ENCODE data around the gene PTAFR.
A peak's percentile ranks its signal among the peaks of the same experiment; 100 is the strongest.

The PTAFR gene

GRCh38 chr1:28118640-28119307 is 57.7 kb downstream of the PTAFR start:
- no peak for DNase-seq (ENCODE audit: low read depth)
- no peak overlapping the region for H3K4me3 ChIP-seq (ENCODE audit: low read length)
- no peak for TF ChIP-seq CTCF (conservative IDR thresholded peaks at IDR 0.05; ENCODE audit: low read length)

GRCh38 chr1:28115267-28115666 is 61.2 kb downstream of the PTAFR start:
- DNase-seq (ENCODE audit: low read depth): no peak
- no peak overlapping the region for H3K4me3 ChIP-seq (ENCODE audit: low read length)
- TF ChIP-seq CTCF (conservative IDR thresholded peaks at IDR 0.05; ENCODE audit: low read length): no peak

GRCh38 chr1:28114844-28115243 is 61.6 kb downstream of the PTAFR start:
- no peak for TF ChIP-seq CTCF (conservative IDR thresholded peaks at IDR 0.05; ENCODE audit: low read length)
- no peak overlapping the region for H3K4me3 ChIP-seq (ENCODE audit: low read length)
- DNase-seq (ENCODE audit: low read depth): no peak

- no peak for DNase-seq (ENCODE audit: low read depth)
- no peak overlapping the region for H3K4me3 ChIP-seq (ENCODE audit: low read length)
- TF ChIP-seq CTCF (conservative IDR thresholded peaks at IDR 0.05; ENCODE audit: low read length): peak; percentile 23
Measured at GRCh38 chr1:28113242-28113572, 63.3 kb downstream of the PTAFR start.

- H3K4me3 ChIP-seq (ENCODE audit: low read length): no peak overlapping the region
- DNase-seq (ENCODE audit: low read depth): peak; percentile 52
- TF ChIP-seq CTCF (conservative IDR thresholded peaks at IDR 0.05; ENCODE audit: low read length): no peak
Measured at GRCh38 chr1:28112388-28113241, 63.9 kb downstream of the PTAFR start.

- TF ChIP-seq CTCF (conservative IDR thresholded peaks at IDR 0.05; ENCODE audit: low read length): no peak
- no peak for DNase-seq (ENCODE audit: low read depth)
- no peak overlapping the region for H3K4me3 ChIP-seq (ENCODE audit: low read length)
Measured at GRCh38 chr1:28111157-28111556, 65.3 kb downstream of the PTAFR start.

GRCh38 chr1:28110555-28110954 is 65.9 kb downstream of the PTAFR start:
- TF ChIP-seq CTCF (conservative IDR thresholded peaks at IDR 0.05; ENCODE audit: low read length): no peak
- no peak for DNase-seq (ENCODE audit: low read depth)
- no peak overlapping the region for H3K4me3 ChIP-seq (ENCODE audit: low read length)

Measured in AG10803 (cell line).